Sigmoid colon (tissue), 4 donors: ENCODE results near the gene LRRTM4.

Experiments
- POLR2A ChIP-seq, 2 donors: fragments of 450-650 bp; IDR thresholded peaks; one replicate each; pipeline ENCODE4 v1.6.1; 2016; ENCODE audit warnings: antibody characterized with exemption in 2 of 2, mild to moderate bottlenecking in 2 of 2, moderate library complexity in 2 of 2
- POLR2AphosphoS5 ChIP-seq, 4 donors: sonication (generic); formaldehyde crosslinking; IDR thresholded peaks; one replicate each; pipeline ENCODE4 v1.6.1; 2017; ENCODE audit warnings: antibody characterized with exemption in 4 of 4
- TF ChIP-seq, protein P1 (sequence below), 4 experiments: fragments of 450-650 bp in 3 of 4; fragments of 200-600 bp in 1 of 4; IDR thresholded peaks; one replicate each; pipeline ENCODE4 v1.5.1; 2016 to 2019; ENCODE audit warnings: antibody characterized with exemption in 4 of 4, mild to moderate bottlenecking in 3 of 4, moderate library complexity in 2 of 4

DNA sequence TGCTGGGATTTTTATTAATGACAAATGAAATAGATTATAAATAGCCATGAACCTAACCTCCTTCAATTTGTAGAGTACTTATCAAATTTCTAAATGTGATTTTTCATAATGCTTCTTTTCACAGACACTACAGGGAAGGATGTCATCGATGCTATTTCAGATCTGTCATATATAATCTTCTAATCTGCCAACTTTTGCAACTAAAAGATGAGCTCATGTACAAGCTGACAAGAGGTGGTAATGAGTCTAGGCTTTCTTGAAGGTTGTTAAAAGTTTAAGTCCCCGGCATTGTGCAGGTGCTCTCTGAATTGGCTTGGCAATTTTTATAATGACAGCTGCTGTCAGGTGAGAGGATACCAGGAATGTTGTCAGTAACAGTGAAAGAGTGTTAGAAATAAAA lies 320.4 kb downstream of the LRRTM4 start:
- no peak for TF ChIP-seq POLR2A (IDR thresholded peaks at IDR 0.05)
- no peak for TF ChIP-seq POLR2AphosphoS5 (IDR thresholded peaks at IDR 0.05)
- TF ChIP-seq, protein P1, sequence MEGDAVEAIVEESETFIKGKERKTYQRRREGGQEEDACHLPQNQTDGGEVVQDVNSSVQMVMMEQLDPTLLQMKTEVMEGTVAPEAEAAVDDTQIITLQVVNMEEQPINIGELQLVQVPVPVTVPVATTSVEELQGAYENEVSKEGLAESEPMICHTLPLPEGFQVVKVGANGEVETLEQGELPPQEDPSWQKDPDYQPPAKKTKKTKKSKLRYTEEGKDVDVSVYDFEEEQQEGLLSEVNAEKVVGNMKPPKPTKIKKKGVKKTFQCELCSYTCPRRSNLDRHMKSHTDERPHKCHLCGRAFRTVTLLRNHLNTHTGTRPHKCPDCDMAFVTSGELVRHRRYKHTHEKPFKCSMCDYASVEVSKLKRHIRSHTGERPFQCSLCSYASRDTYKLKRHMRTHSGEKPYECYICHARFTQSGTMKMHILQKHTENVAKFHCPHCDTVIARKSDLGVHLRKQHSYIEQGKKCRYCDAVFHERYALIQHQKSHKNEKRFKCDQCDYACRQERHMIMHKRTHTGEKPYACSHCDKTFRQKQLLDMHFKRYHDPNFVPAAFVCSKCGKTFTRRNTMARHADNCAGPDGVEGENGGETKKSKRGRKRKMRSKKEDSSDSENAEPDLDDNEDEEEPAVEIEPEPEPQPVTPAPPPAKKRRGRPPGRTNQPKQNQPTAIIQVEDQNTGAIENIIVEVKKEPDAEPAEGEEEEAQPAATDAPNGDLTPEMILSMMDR (IDR thresholded peaks at IDR 0.05) = no peak
